ENCODE results near the gene COMMD7. TPM values are rescaled to one million over a fixed set of nuclear protein-coding genes. Genes with fewer than 3 reads are reported as not detected.
A peak's percentile ranks its signal among the peaks of the same experiment; 100 is the strongest.

Gene COMMD7
- total and polyA plus RNA-seq, 7 experiments from 2014 or later, result 31.5 to 141 (median 42.6) TPM

- intact Hi-C loops (cut with micrococcal nuclease), result loop anchor here (1.0 to 2.0 kb wide), 2 partner anchors 15 to 19 kb away; partner anchors contain the start of gene COMMD7 (in 2 of the 2)
- Histone ChIP-seq H3K9me3 (ENCODE audit: control insufficient read depth in 2 of 3, low read length in 3 of 3) (no peaks in the 10 kb centered on the region), H3K4me1 (ENCODE audit: control insufficient read depth in 2 of 2, insufficient read depth in 2 of 2, low read length in 2 of 2) (peaks cover 0 to 11% of the 10 kb centered on the region in 2 donors), H3K36me3 (ENCODE audit: control insufficient read depth in 2 of 3, insufficient read depth in 3 of 3, low read length in 3 of 3) (no peaks in the 10 kb centered on the region), H3K27me3 (ENCODE audit: control insufficient read depth in 2 of 2, insufficient read depth in 2 of 2, low read length in 2 of 2) (no peaks in the 10 kb centered on the region), H3K4me3 (ENCODE audit: low read length) (peak within 1 kb of the TSS; percentile 59), H3K27ac (ENCODE audit: low read depth, low read length) (peak within 1 kb of the TSS; percentile 11)
- H3K27ac Mint-ChIP-seq, result peak within 1 kb of the TSS; percentile 4 to 94 (median 75)
- H3K4me3 Mint-ChIP-seq, result peak within 1 kb of the TSS; percentile 85 to 94 (median 88)
- CTCF ChIA-PET, result interaction anchor here (1.2 to 2.0 kb wide), 2 partner anchors 16 to 24 kb away, joined by 4 to 8 read pairs; no protein-coding TSS in a partner anchor
- POLR2A ChIA-PET, result interaction anchor here (2.4 kb wide), 1 partner anchor 19 kb away, joined by 16 read pairs; the partner anchor contains the start of gene COMMD7
- no peaks in the 10 kb centered on the region for H3K9me3 Mint-ChIP-seq
- peaks cover 0 to 25% (median 0%) of the 10 kb centered on the region in 5 donors for H3K27me3 Mint-ChIP-seq
- H3K4me1 Mint-ChIP-seq, result peaks cover 8 to 30% (median 23%) of the 10 kb centered on the region in 7 donors
- H3K36me3 Mint-ChIP-seq, result no peaks in the 10 kb centered on the region
- ATAC-seq (peak; percentile 89), DNase-seq (peak; percentile 41 to 80 (median 62))
Observed at GRCh38 chr20:32761831-32762753, 18.8 kb upstream of the COMMD7 start, which contains the start of gene DNMT3B. DNMT3B (plus strand) TSS chr20:32762385; CDS start chr20:32780324, 17,939 bp downstream.

DNA sequence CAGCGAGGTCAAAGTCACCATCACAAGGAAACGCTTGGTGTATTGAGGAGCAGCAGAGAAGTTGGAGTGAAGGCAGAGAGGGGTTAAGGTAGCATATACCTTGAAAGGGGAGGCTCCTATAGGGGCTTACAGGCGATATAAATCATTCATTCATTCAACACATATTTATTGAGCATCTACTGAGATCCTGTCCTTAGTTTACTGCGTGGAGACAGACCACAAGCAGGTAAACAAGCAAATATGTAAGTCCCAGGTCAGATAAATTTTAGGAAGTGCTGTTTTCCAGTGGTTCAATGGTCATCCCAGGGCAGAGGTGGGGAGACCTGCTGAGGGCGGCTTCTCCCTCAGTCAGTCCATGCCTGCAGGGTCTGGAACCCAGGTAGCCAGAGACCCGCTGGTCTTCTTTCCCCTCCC, 18.2 kb upstream of the COMMD7 start:
- no peak for ATAC-seq
- CTCF ChIA-PET, result no interaction called here
- Histone ChIP-seq H3K27ac (ENCODE audit: low read depth, low read length) (peak overlapping the region; percentile 11), H3K27me3 (ENCODE audit: control insufficient read depth in 2 of 2, insufficient read depth in 2 of 2, low read length in 2 of 2) (no peaks in the 10 kb centered on the region), H3K36me3 (ENCODE audit: control insufficient read depth in 2 of 3, insufficient read depth in 3 of 3, low read length in 3 of 3) (no peaks in the 10 kb centered on the region), H3K4me3 (ENCODE audit: low read length) (peak overlapping the region; percentile 59), H3K4me1 (ENCODE audit: control insufficient read depth in 2 of 2, insufficient read depth in 2 of 2, low read length in 2 of 2) (peaks cover 0 to 11% of the 10 kb centered on the region in 2 donors), H3K9me3 (ENCODE audit: control insufficient read depth in 2 of 3, low read length in 3 of 3) (no peaks in the 10 kb centered on the region)
- intact Hi-C loops (cut with micrococcal nuclease), result no loop called here
- Mint-ChIP-seq H3K27me3 (peaks cover 0 to 25% (median 0%) of the 10 kb centered on the region in 5 donors), H3K4me1 (peaks cover 8 to 30% (median 23%) of the 10 kb centered on the region in 7 donors), H3K4me3 (peak overlapping the region; percentile 73 to 89 (median 83)), H3K27ac (peak overlapping the region in 6 of 9 donors; percentile 4 to 94 (median 74)), H3K9me3 (no peaks in the 10 kb centered on the region), H3K36me3 (no peaks in the 10 kb centered on the region)
- no peak for DNase-seq
- POLR2A ChIA-PET, result no interaction called here

DNA sequence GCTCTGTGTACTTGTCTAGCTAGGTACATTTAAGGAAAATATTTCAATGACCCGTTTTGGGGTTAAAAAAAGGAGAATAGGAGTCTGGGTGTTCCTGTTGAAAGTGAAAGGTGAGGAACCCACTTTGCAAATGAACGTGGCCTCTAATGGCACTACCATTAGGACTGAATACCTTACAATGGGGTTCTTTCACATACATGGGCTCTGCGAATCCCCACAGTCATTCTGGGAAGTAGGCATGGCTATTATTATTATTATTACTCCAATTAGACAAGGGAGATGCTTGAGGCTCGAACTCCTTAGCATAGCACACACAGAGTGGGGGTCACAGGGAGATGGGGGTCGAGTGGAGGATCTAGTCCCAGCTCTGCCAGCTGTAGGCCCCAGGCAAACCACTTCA, 12.9 kb upstream of the COMMD7 start:
- H3K36me3 Mint-ChIP-seq, result no peaks in the 10 kb centered on the region
- no peak overlapping the region for H3K4me3 Mint-ChIP-seq
- Histone ChIP-seq H3K4me3 (ENCODE audit: low read length) (no peak overlapping the region), H3K4me1 (ENCODE audit: control insufficient read depth in 2 of 2, insufficient read depth in 2 of 2, low read length in 2 of 2) (peaks cover 0 to 3% of the 10 kb centered on the region in 2 donors), H3K27ac (ENCODE audit: low read depth, low read length) (no peak overlapping the region), H3K27me3 (ENCODE audit: control insufficient read depth in 2 of 2, insufficient read depth in 2 of 2, low read length in 2 of 2) (no peaks in the 10 kb centered on the region), H3K9me3 (ENCODE audit: control insufficient read depth in 2 of 3, low read length in 3 of 3) (no peaks in the 10 kb centered on the region), H3K36me3 (ENCODE audit: control insufficient read depth in 2 of 3, insufficient read depth in 3 of 3, low read length in 3 of 3) (no peaks in the 10 kb centered on the region)
- peaks cover 0 to 3% (median 0%) of the 10 kb centered on the region in 5 donors for H3K27me3 Mint-ChIP-seq
- POLR2A ChIA-PET, result interaction anchor here (0.6 to 1.6 kb wide), 3 partner anchors 13 to 34 kb away, joined by 3 to 4 read pairs (median 3); partner anchors contain the start of gene COMMD7
- H3K27ac Mint-ChIP-seq, result no peak overlapping the region
- ATAC-seq (no peak), DNase-seq (no peak)
- H3K4me1 Mint-ChIP-seq, result peaks cover 1 to 8% (median 3%) of the 10 kb centered on the region in 7 donors
- H3K9me3 Mint-ChIP-seq, result no peaks in the 10 kb centered on the region
- intact Hi-C loops (cut with micrococcal nuclease), result no loop called here
- CTCF ChIA-PET, result no interaction called here

GRCh38 chr20:32753731-32754130, 10.5 kb upstream of the COMMD7 start:
- H3K27me3 ChIP-seq (ENCODE audit: control insufficient read depth in 2 of 2, insufficient read depth in 2 of 2, low read length in 2 of 2), result no peaks in the 10 kb centered on the region
- CTCF ChIA-PET, result no interaction called here
- H3K9me3 Mint-ChIP-seq, result no peaks in the 10 kb centered on the region
- H3K36me3 ChIP-seq (ENCODE audit: control insufficient read depth in 2 of 3, insufficient read depth in 3 of 3, low read length in 3 of 3), result no peaks in the 10 kb centered on the region
- POLR2A ChIA-PET, result no interaction called here
- no peak for DNase-seq
- H3K4me1 ChIP-seq (ENCODE audit: control insufficient read depth in 2 of 2, insufficient read depth in 2 of 2, low read length in 2 of 2), result no peaks in the 10 kb centered on the region
- H3K36me3 Mint-ChIP-seq, result no peaks in the 10 kb centered on the region
- H3K27ac ChIP-seq (ENCODE audit: low read depth, low read length), result no peak overlapping the region
- intact Hi-C loops (cut with micrococcal nuclease), result no loop called here
- H3K27ac Mint-ChIP-seq, result no peak overlapping the region
- no peak overlapping the region for H3K4me3 ChIP-seq (ENCODE audit: low read length)
- H3K4me1 Mint-ChIP-seq, result peaks cover 0 to 5% (median 0%) of the 10 kb centered on the region in 7 donors
- H3K27me3 Mint-ChIP-seq, result peaks cover 0 to 3% (median 0%) of the 10 kb centered on the region in 5 donors
- H3K4me3 Mint-ChIP-seq, result no peak overlapping the region
- ATAC-seq, result no peak
- no peaks in the 10 kb centered on the region for H3K9me3 ChIP-seq (ENCODE audit: control insufficient read depth in 2 of 3, low read length in 3 of 3)

DNA sequence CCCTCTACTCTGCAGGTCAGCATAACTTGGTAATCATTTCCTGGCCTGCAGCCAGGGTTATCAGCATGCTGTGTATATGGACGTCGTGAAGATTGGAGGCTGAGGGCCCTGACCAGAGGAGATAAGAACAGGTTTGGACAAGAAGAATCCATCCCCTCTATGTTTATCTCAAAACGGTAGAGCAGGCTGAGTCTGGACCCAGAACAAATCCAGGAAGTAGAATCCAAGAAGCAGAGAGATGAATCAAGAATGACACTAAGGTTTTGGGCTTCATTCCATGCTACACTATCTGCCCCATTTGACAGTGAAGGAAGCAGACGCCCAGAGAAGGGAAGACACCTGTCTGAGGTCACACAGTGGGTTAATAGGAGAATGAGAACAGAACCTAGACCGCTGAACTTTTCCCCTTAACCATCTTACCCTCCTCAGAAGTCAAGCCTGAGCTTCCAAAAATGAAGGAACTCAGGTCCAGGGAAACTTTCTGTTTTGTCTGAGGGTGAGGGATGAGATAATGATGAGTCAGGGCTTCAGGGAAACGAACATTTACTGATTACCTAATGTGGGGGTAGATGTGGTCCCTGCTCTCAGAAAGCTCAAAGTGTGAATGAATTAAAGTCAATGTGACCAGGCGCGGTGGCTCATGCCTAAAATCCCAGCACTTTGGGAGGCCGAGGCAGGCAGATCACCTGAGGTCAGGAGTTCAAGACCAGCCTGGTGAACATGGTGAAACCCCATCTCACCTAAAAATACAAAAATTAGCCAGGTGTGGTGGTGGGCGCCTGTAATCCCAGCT, 9.4 kb upstream of the COMMD7 start:
- no peak overlapping the region for H3K27ac Mint-ChIP-seq
- ChIA-PET POLR2A (interaction anchor here (0.6 kb wide), 1 partner anchor 347 kb away, joined by 3 read pairs; no protein-coding TSS in a partner anchor), CTCF (no interaction called here)
- H3K4me1 ChIP-seq (ENCODE audit: control insufficient read depth in 2 of 2, insufficient read depth in 2 of 2, low read length in 2 of 2), result no peaks in the 10 kb centered on the region
- no peaks in the 10 kb centered on the region for H3K9me3 Mint-ChIP-seq
- no peak overlapping the region for H3K27ac ChIP-seq (ENCODE audit: low read depth, low read length)
- intact Hi-C loops (cut with micrococcal nuclease), result no loop called here
- H3K4me1 Mint-ChIP-seq, result peaks cover 0 to 5% (median 0%) of the 10 kb centered on the region in 7 donors
- DNase-seq (no peak), ATAC-seq (no peak)
- no peaks in the 10 kb centered on the region for H3K27me3 ChIP-seq (ENCODE audit: control insufficient read depth in 2 of 2, insufficient read depth in 2 of 2, low read length in 2 of 2)
- H3K36me3 ChIP-seq (ENCODE audit: control insufficient read depth in 2 of 3, insufficient read depth in 3 of 3, low read length in 3 of 3), result no peaks in the 10 kb centered on the region
- H3K4me3 ChIP-seq (ENCODE audit: low read length), result no peak overlapping the region
- H3K27me3 Mint-ChIP-seq, result peaks cover 0 to 3% (median 0%) of the 10 kb centered on the region in 5 donors
- H3K9me3 ChIP-seq (ENCODE audit: control insufficient read depth in 2 of 3, low read length in 3 of 3), result no peaks in the 10 kb centered on the region
- no peaks in the 10 kb centered on the region for H3K36me3 Mint-ChIP-seq
- H3K4me3 Mint-ChIP-seq, result no peak overlapping the region

DNA sequence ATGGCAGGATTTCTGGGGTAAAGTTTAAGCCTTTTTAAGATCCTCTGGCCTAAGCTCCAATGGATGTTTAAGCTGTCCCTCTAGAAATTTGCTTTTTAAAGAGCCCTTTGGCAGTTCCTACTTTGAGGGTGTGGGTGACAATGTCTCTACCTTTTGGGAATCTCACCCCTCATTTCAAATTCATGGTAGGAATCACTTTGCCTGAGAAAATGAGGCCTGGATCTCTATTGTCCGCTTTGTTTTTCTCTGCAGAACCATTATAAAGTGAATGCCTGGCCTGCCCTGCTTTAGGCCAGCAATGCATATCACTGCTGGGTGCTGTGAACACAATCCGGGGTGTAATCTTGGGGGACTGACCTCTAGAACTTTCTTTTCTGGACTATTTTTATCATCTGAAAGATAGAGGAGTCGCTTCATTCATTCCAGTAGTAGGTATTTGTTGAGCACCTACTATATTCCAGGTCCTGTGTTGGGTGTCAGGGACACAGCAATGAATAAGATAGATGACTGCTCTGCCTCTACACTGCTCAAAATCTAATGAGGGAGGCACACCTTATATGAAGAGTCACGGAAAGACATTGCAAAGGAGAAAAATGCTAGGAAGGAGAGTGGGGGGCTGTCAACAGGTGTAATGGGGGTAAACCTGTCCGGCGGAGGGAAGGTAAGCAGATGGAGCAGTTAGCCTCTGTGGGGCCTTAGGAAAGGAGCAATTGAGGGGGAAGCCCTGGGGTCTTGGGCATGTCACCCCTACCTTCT, 8.6 kb upstream of the COMMD7 start:
- Mint-ChIP-seq H3K36me3 (no peaks in the 10 kb centered on the region), H3K27ac (no peak overlapping the region), H3K9me3 (no peaks in the 10 kb centered on the region), H3K4me3 (no peak overlapping the region), H3K27me3 (peaks cover 0 to 3% (median 0%) of the 10 kb centered on the region in 5 donors), H3K4me1 (peaks cover 0 to 5% (median 0%) of the 10 kb centered on the region in 7 donors)
- intact Hi-C loops (cut with micrococcal nuclease), result no loop called here
- Histone ChIP-seq H3K27ac (ENCODE audit: low read depth, low read length) (no peak overlapping the region), H3K27me3 (ENCODE audit: control insufficient read depth in 2 of 2, insufficient read depth in 2 of 2, low read length in 2 of 2) (no peaks in the 10 kb centered on the region), H3K4me1 (ENCODE audit: control insufficient read depth in 2 of 2, insufficient read depth in 2 of 2, low read length in 2 of 2) (no peaks in the 10 kb centered on the region), H3K4me3 (ENCODE audit: low read length) (no peak overlapping the region), H3K36me3 (ENCODE audit: control insufficient read depth in 2 of 3, insufficient read depth in 3 of 3, low read length in 3 of 3) (no peaks in the 10 kb centered on the region), H3K9me3 (ENCODE audit: control insufficient read depth in 2 of 3, low read length in 3 of 3) (no peaks in the 10 kb centered on the region)
- POLR2A ChIA-PET, result interaction anchor here (0.6 kb wide), 1 partner anchor 346 kb away, joined by 3 read pairs; no protein-coding TSS in a partner anchor
- CTCF ChIA-PET, result no interaction called here
- DNase-seq (no peak), ATAC-seq (no peak)

Data from naive thymus-derived CD4-positive, alpha-beta T cell (primary cell).